Astrocyte of the cerebellum (primary cell): ENCODE measurements around the gene NRAS.

Source experiments
- DNase-seq: peaks from one replicate; pipeline ENCODE4 v3.0.0-alpha.2; 2011; ENCODE audit warnings: low read depth
- H3K4me3 ChIP-seq: 2 replicates; pipeline ENCODE4 v1.5.1; 2011; ENCODE audit warnings: mild to moderate bottlenecking, low read depth, low read length, moderate library complexity
- CTCF ChIP-seq: IDR thresholded peaks from 2 replicates; pipeline ENCODE4 v1.5.1; 2012; ENCODE audit warnings: low read length, low read depth, moderate library complexity, mild to moderate bottlenecking; ENCODE audit errors: missing control alignments
- in situ Hi-C: cut with HindIII; loops from 2 replicates; pipeline ENCODE4 v1.10.0; 2017; ENCODE audit warnings: low sequenced_read_pairs

NRAS gene

GRCh38 chr1:114746450-114747121 is 30.0 kb upstream of the NRAS start:
- TF ChIP-seq CTCF, result no peak
- DNase-seq, result no peak
- no peak overlapping the region for H3K4me3 ChIP-seq
- in situ Hi-C loops, result no loop called here

- H3K4me3 ChIP-seq, result no peak overlapping the region
- no peak for TF ChIP-seq CTCF
- in situ Hi-C loops, result no loop called here
- no peak for DNase-seq
Measured at GRCh38 chr1:114745291-114745690, 28.7 kb upstream of the NRAS start.

GRCh38 chr1:114741963-114742746 is 25.6 kb upstream of the NRAS start:
- no peak for DNase-seq
- TF ChIP-seq CTCF, result no peak
- in situ Hi-C loops, result no loop called here
- no peak overlapping the region for H3K4me3 ChIP-seq

- in situ Hi-C loops, result no loop called here
Measured at GRCh38 chr1:114740331-114740730, 23.8 kb upstream of the NRAS start.

GRCh38 chr1:114737314-114737849 is 20.8 kb upstream of the NRAS start:
- DNase-seq, result no peak
- H3K4me3 ChIP-seq, result no peak overlapping the region
- TF ChIP-seq CTCF, result no peak
- in situ Hi-C loops, result no loop called here

More at GRCh38 chr1:114740331-114740730, 23.8 kb upstream of the NRAS start:
- no peak overlapping the region for H3K4me3 ChIP-seq
- no peak for TF ChIP-seq CTCF
- DNase-seq, result no peak

GRCh38 chr1:114735479-114735878 is 18.9 kb upstream of the NRAS start:
- TF ChIP-seq CTCF, result no peak
- no peak overlapping the region for H3K4me3 ChIP-seq
- DNase-seq, result no peak
- in situ Hi-C loops, result no loop called here
